ENCODE results near the gene CDC42BPA. TPM values are rescaled to one million over a fixed set of nuclear protein-coding genes. Genes with fewer than 3 reads are reported as not detected.
A peak's percentile ranks its signal among the peaks of the same experiment; 100 is the strongest.

Gene CDC42BPA
- total RNA-seq, 1 experiment from 2014 or later = 32.0 TPM

DNA sequence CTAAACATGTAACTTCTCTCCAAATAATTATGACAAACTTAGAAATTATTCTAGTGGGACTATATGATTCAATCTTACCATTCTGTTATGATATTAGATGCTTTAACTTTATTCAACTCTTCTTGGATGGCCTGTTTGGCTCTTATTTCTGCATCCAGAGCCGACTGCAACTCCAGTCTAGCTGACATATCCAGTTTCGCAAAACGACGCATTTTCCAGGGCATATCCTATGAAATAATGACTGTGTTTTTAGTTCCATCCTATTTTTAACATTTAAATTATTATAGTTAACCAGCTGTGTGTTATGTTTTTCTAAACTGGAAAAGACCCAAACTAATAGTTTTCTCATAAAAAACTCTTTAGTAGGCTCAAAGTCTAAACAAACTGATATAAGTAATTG lies 244.5 kb downstream of the CDC42BPA start:
- ATAC-seq = no peak

DNA sequence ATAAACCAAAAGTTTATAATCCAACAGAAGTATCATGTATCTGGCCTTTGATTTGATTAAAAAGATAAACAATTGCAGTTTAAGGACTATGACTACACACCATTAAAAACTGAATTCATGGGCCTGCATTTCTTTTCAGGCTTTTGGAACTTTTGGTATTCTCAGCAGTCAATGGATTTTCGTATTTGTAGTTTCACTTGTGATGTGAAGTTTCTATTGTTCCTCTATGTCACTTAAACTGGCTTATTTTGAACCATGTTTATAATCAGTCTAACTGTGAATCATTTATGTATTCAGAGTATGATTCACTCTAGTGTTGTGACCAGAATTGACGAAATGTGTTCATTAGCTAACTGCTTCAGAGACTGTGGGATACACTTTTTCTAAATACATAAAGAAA lies 245.3 kb downstream of the CDC42BPA start:
- H3K4me2 ChIP-seq (ENCODE audit: low read length) = peak overlapping the region; percentile 82
- no peaks in the 10 kb centered on the region for H3K27me3 ChIP-seq (ENCODE audit: low read length)
- DNase-seq = peak; percentile 92
- TF ChIP-seq EZH2 (IDR thresholded peaks at IDR 0.05; ENCODE audit: low read length, unreplicated experiment) (no peak), EZH2phosphoT487 (IDR thresholded peaks at IDR 0.05; ENCODE audit: borderline replicate concordance, low read length) (no peak)
- TF ChIP-seq, protein P1, sequence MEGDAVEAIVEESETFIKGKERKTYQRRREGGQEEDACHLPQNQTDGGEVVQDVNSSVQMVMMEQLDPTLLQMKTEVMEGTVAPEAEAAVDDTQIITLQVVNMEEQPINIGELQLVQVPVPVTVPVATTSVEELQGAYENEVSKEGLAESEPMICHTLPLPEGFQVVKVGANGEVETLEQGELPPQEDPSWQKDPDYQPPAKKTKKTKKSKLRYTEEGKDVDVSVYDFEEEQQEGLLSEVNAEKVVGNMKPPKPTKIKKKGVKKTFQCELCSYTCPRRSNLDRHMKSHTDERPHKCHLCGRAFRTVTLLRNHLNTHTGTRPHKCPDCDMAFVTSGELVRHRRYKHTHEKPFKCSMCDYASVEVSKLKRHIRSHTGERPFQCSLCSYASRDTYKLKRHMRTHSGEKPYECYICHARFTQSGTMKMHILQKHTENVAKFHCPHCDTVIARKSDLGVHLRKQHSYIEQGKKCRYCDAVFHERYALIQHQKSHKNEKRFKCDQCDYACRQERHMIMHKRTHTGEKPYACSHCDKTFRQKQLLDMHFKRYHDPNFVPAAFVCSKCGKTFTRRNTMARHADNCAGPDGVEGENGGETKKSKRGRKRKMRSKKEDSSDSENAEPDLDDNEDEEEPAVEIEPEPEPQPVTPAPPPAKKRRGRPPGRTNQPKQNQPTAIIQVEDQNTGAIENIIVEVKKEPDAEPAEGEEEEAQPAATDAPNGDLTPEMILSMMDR (conservative IDR thresholded peaks at IDR 0.05; ENCODE audit: low read depth, low read length) = no peak
- peak overlapping the region; percentile 20; the same call in 1 of the 2 replicates for H2AFZ ChIP-seq (ENCODE audit: low read length)
- no peaks in the 10 kb centered on the region for H3K79me2 ChIP-seq (ENCODE audit: low read length)
- H3K36me3 ChIP-seq (ENCODE audit: low read depth, low read length) = no peaks in the 10 kb centered on the region; the same call in 1 of the 2 replicates
- no peaks in the 10 kb centered on the region for H4K20me1 ChIP-seq (ENCODE audit: low read length)
- H3K27ac ChIP-seq (ENCODE audit: low read length) = peak overlapping the region; percentile 74
- ATAC-seq = peak; percentile 96
- H3K4me1 ChIP-seq (ENCODE audit: insufficient read depth, low read length) = peaks cover 19% of the 10 kb centered on the region
- no TSS peak for BruUV-seq (replicated peaks)
- POLR2A ChIA-PET (ENCODE audit: unreplicated experiment) = interaction anchor here (0.5 kb wide), 1 partner anchor 665 kb away, joined by 3 read pairs; the partner anchor contains the start of gene PARP1
- intact Hi-C loops (cut with micrococcal nuclease) = loop anchor here (1.0 kb wide), 1 partner anchor 21 kb away; no protein-coding TSS in a partner anchor
- no peaks in the 10 kb centered on the region for H3K9me2 ChIP-seq (replicated peaks; ENCODE audit: low read length)
- peak overlapping the region; percentile 40 for H3K9ac ChIP-seq (ENCODE audit: low read length)
- no peaks in the 10 kb centered on the region for H3K9me3 ChIP-seq (ENCODE audit: low read length)
- peak overlapping the region; percentile 52 for H3K4me3 ChIP-seq (ENCODE audit: low read length)
- CTCF ChIA-PET = no interaction called here
- H3F3A ChIP-seq (ENCODE audit: low read length, unreplicated experiment) = peaks cover 5% of the 10 kb centered on the region

More for the DNA sequence above, 244.5 kb downstream of the CDC42BPA start:
- H3K9me3 ChIP-seq (ENCODE audit: low read length) = no peaks in the 10 kb centered on the region
- POLR2A ChIA-PET (ENCODE audit: unreplicated experiment) = interaction anchor here (0.5 kb wide), 1 partner anchor 666 kb away, joined by 3 read pairs; the partner anchor contains the start of gene PARP1
- DNase-seq = no peak
- TF ChIP-seq EZH2phosphoT487 (IDR thresholded peaks at IDR 0.05; ENCODE audit: borderline replicate concordance, low read length) (no peak), EZH2 (IDR thresholded peaks at IDR 0.05; ENCODE audit: low read length, unreplicated experiment) (no peak)
- TF ChIP-seq, protein P1 (conservative IDR thresholded peaks at IDR 0.05; ENCODE audit: low read depth, low read length) = no peak
- CTCF ChIA-PET = no interaction called here
- H3K27me3 ChIP-seq (ENCODE audit: low read length) = no peaks in the 10 kb centered on the region
- peaks cover 19% of the 10 kb centered on the region for H3K4me1 ChIP-seq (ENCODE audit: insufficient read depth, low read length)
- H2AFZ ChIP-seq (ENCODE audit: low read length) = no peak overlapping the region
- intact Hi-C loops (cut with micrococcal nuclease) = loop anchor here (1.0 kb wide), 1 partner anchor 21 kb away; no protein-coding TSS in a partner anchor
- no peaks in the 10 kb centered on the region for H3K79me2 ChIP-seq (ENCODE audit: low read length)
- no peaks in the 10 kb centered on the region for H4K20me1 ChIP-seq (ENCODE audit: low read length)
- no TSS peak for BruUV-seq (replicated peaks)
- H3F3A ChIP-seq (ENCODE audit: low read length, unreplicated experiment) = peaks cover 5% of the 10 kb centered on the region
- H3K27ac ChIP-seq (ENCODE audit: low read length) = no peak overlapping the region
- H3K4me2 ChIP-seq (ENCODE audit: low read length) = no peak overlapping the region
- H3K9me2 ChIP-seq (replicated peaks; ENCODE audit: low read length) = no peaks in the 10 kb centered on the region
- no peak overlapping the region for H3K9ac ChIP-seq (ENCODE audit: low read length)
- H3K36me3 ChIP-seq (ENCODE audit: low read depth, low read length) = no peaks in the 10 kb centered on the region; the same call in 1 of the 2 replicates
- no peak overlapping the region for H3K4me3 ChIP-seq (ENCODE audit: low read length)

DNA sequence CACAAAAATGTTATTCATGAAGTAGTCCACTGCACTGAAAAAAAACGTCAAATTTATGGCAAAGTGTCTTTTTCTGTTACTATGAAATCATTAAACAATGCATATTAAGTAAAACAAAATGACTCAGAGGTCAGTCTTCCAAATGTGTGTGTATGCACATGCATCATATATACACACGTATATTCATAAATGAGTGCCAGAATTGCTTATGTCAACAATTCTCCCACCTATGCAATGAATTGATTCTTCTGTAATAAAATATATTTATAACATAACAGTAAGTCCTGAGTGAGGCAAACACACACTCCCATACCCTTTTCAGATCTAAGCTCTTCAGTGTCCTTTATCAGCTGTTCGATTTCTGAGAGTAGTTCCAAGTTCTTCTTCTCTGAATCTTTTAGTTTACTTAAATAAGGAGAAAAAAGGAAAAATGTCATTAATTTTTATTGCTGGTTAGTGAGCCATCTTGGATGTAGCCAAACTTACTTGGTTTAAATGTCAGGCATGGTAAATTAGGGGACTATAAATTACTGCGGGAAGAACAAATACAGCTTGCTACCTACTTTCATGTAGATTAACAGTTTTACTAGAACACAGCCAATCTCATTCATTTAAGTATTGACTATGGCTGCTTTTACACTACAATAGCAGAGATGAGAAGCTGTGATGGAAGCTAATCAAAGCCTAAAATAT lies 246.3 kb downstream of the CDC42BPA start:
- intact Hi-C loops (cut with micrococcal nuclease) = no loop called here
- no TSS peak for BruUV-seq (replicated peaks)
- no peaks in the 10 kb centered on the region; the same call in 1 of the 2 replicates for H3K36me3 ChIP-seq (ENCODE audit: low read depth, low read length)

More for the DNA sequence above, 246.3 kb downstream of the CDC42BPA start:
- CTCF ChIA-PET = interaction anchor here (0.6 kb wide), 1 partner anchor 1007 kb away, joined by 4 read pairs; no protein-coding TSS in a partner anchor
- peaks cover 5% of the 10 kb centered on the region for H3F3A ChIP-seq (ENCODE audit: low read length, unreplicated experiment)
- no peaks in the 10 kb centered on the region for H3K79me2 ChIP-seq (ENCODE audit: low read length)
- peak overlapping the region; percentile 82 for H3K4me2 ChIP-seq (ENCODE audit: low read length)
- peak overlapping the region; percentile 74 for H3K27ac ChIP-seq (ENCODE audit: low read length)
- H4K20me1 ChIP-seq (ENCODE audit: low read length) = no peaks in the 10 kb centered on the region
- H3K9me2 ChIP-seq (replicated peaks; ENCODE audit: low read length) = no peaks in the 10 kb centered on the region
- no peaks in the 10 kb centered on the region for H3K9me3 ChIP-seq (ENCODE audit: low read length)
- H3K4me3 ChIP-seq (ENCODE audit: low read length) = no peak overlapping the region
- peak overlapping the region; percentile 40 for H3K9ac ChIP-seq (ENCODE audit: low read length)
- DNase-seq = peak; percentile 35
- no peaks in the 10 kb centered on the region for H3K27me3 ChIP-seq (ENCODE audit: low read length)
- POLR2A ChIA-PET (ENCODE audit: unreplicated experiment) = no interaction called here
- no peak for ATAC-seq
- TF ChIP-seq, protein P1 (conservative IDR thresholded peaks at IDR 0.05; ENCODE audit: low read depth, low read length) = no peak
- no peak for TF ChIP-seq EZH2phosphoT487 (IDR thresholded peaks at IDR 0.05; ENCODE audit: borderline replicate concordance, low read length)
- no peak for TF ChIP-seq EZH2 (IDR thresholded peaks at IDR 0.05; ENCODE audit: low read length, unreplicated experiment)
- peaks cover 19% of the 10 kb centered on the region for H3K4me1 ChIP-seq (ENCODE audit: insufficient read depth, low read length)
- H2AFZ ChIP-seq (ENCODE audit: low read length) = no peak overlapping the region
